Measurements from ENCODE around the gene MYBPC3. TPM values are rescaled to one million over a fixed set of nuclear protein-coding genes. Genes with fewer than 3 reads are reported as not detected.
"Not testable (repeated sequence)": the region's sequence is repeated elsewhere in the genome, so short reads cannot be mapped to it uniquely, and the experiment has no call there.

MYBPC3 gene
- total RNA-seq, 2 experiments from 2014 or later: not detected

- ChIA-PET CTCF (interaction anchor here (1.4 kb wide), 1 partner anchor 9 kb away, joined by 3 read pairs; no protein-coding TSS in a partner anchor), POLR2A (interaction anchor here (0.6 kb wide), 1 partner anchor 936 kb away, joined by 3 read pairs; no protein-coding TSS in a partner anchor)
These were observed 22.2 kb downstream of the MYBPC3 start for GRCh38 chr11:47329987-47330931.

GRCh38 chr11:47329431-47329986 is 23.0 kb downstream of the MYBPC3 start:
- POLR2A ChIA-PET: no interaction called here
- CTCF ChIA-PET: interaction anchor here (1.4 kb wide), 1 partner anchor 9 kb away, joined by 3 read pairs; no protein-coding TSS in a partner anchor

- POLR2A ChIA-PET: no interaction called here
- CTCF ChIA-PET: no interaction called here
These were observed 23.8 kb downstream of the MYBPC3 start for GRCh38 chr11:47328449-47329390.

- CTCF ChIA-PET: no interaction called here
These were observed 24.6 kb downstream of the MYBPC3 start for GRCh38 chr11:47327949-47328348.

GRCh38 chr11:47327025-47327424 is 25.5 kb downstream of the MYBPC3 start:
- CTCF ChIA-PET: interaction anchor here (0.6 kb wide), 1 partner anchor 130 kb away, joined by 3 read pairs; no protein-coding TSS in a partner anchor
- POLR2A ChIA-PET: no interaction called here

More at GRCh38 chr11:47327949-47328348, 24.6 kb downstream of the MYBPC3 start:
- POLR2A ChIA-PET: no interaction called here

- CTCF ChIA-PET: interaction anchor here (1.0 kb wide), 1 partner anchor 77 kb away, joined by 3 read pairs; the partner anchor contains the start of gene ACP2
- POLR2A ChIA-PET: no interaction called here
These were observed 26.3 kb downstream of the MYBPC3 start for GRCh38 chr11:47326198-47326597.

GRCh38 chr11:47325271-47326041 is 27.0 kb downstream of the MYBPC3 start:
- CTCF ChIA-PET: interaction anchor here (1.0 kb wide), 1 partner anchor 76 kb away, joined by 3 read pairs; the partner anchor contains the start of gene ACP2
- POLR2A ChIA-PET: no interaction called here

- ChIA-PET POLR2A (no interaction called here), CTCF (no interaction called here)
These were observed 28.0 kb downstream of the MYBPC3 start for GRCh38 chr11:47324520-47324919.

GRCh38 chr11:47318166-47318565 is 34.3 kb downstream of the MYBPC3 start:
- CTCF ChIA-PET: no interaction called here
- POLR2A ChIA-PET: no interaction called here

GRCh38 chr11:47317064-47317828 is 35.3 kb downstream of the MYBPC3 start:
- POLR2A ChIA-PET: no interaction called here
- CTCF ChIA-PET: no interaction called here

GRCh38 chr11:47316501-47316900 is 36.0 kb downstream of the MYBPC3 start:
- CTCF ChIA-PET: interaction anchor here (0.7 kb wide), 1 partner anchor 102 kb away, joined by 4 read pairs; no protein-coding TSS in a partner anchor
- POLR2A ChIA-PET: not testable (repeated sequence)

GRCh38 chr11:47314992-47315391 is 37.5 kb downstream of the MYBPC3 start:
- POLR2A ChIA-PET: no interaction called here

GRCh38 chr11:47308050-47308823 is 44.3 kb downstream of the MYBPC3 start:
- CTCF ChIA-PET: no interaction called here
- POLR2A ChIA-PET: no interaction called here

More at GRCh38 chr11:47314992-47315391, 37.5 kb downstream of the MYBPC3 start:
- CTCF ChIA-PET: no interaction called here

- CTCF ChIA-PET: no interaction called here
- POLR2A ChIA-PET: no interaction called here
These were observed 46.0 kb downstream of the MYBPC3 start for GRCh38 chr11:47306484-47306844.

GRCh38 chr11:47305734-47306483 is 46.6 kb downstream of the MYBPC3 start:
- POLR2A ChIA-PET: no interaction called here
- CTCF ChIA-PET: interaction anchor here (0.5 to 1.0 kb wide), 2 partner anchors 68 to 310 kb away, joined by 3 to 4 read pairs; no protein-coding TSS in a partner anchor

- ChIA-PET POLR2A (no interaction called here), CTCF (no interaction called here)
These were observed 49.6 kb downstream of the MYBPC3 start for GRCh38 chr11:47302853-47303252.

GRCh38 chr11:47299078-47299477 is 53.4 kb downstream of the MYBPC3 start:
- CTCF ChIA-PET: no interaction called here
- POLR2A ChIA-PET: no interaction called here
